Measurements from ENCODE around the gene ZNF408. TPM values are rescaled to one million over a fixed set of nuclear protein-coding genes. Genes with fewer than 3 reads are reported as not detected.
"Not testable (repeated sequence)": the region's sequence is repeated elsewhere in the genome, so short reads cannot be mapped to it uniquely, and the experiment has no call there.

Gene ZNF408
- polyA plus RNA-seq, 1 donor from 2014 or later: 9.1 TPM

DNA sequence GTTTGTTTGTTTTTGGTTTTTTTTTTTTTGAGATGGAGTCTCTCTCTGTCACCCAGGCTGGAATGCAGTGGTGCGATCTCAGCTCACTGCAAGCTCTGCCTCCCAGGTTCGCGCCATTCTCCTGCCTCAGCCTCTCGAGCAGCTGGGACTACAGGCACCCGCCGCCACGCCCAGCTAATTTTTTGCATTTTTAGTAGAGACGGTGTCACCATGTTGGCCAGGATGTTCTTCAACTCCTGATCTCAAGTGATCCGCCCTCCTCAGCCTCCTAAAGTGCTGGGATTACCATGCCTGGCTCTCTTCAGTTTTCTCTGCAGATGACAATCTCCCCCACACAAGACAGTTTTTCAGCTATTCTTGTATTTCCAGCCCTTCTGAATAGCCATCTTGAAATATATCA, 8.5 kb downstream of the ZNF408 start:
- H3K9ac ChIP-seq (ENCODE audit: low read length); H4K20me1 ChIP-seq (ENCODE audit: insufficient read depth); H2AFZ ChIP-seq (ENCODE audit: low read depth, low read length); H3K9me3 ChIP-seq (ENCODE audit: low read length); H3K9me2 ChIP-seq (ENCODE audit: insufficient read depth, low read length); H3K27me3 ChIP-seq (ENCODE audit: insufficient read depth, low read depth, low read length); H3F3A ChIP-seq (ENCODE audit: insufficient read depth, low read length, poor library complexity, severe bottlenecking); H3K4me2 ChIP-seq (ENCODE audit: low read length); H3K4me3 ChIP-seq (ENCODE audit: low read length); H3K36me3 ChIP-seq (ENCODE audit: insufficient read depth, low read length); H3K79me2 ChIP-seq (replicated peaks; ENCODE audit: insufficient read depth, low read length); H3K27ac ChIP-seq (ENCODE audit: low read length): not testable (repeated sequence)

DNA sequence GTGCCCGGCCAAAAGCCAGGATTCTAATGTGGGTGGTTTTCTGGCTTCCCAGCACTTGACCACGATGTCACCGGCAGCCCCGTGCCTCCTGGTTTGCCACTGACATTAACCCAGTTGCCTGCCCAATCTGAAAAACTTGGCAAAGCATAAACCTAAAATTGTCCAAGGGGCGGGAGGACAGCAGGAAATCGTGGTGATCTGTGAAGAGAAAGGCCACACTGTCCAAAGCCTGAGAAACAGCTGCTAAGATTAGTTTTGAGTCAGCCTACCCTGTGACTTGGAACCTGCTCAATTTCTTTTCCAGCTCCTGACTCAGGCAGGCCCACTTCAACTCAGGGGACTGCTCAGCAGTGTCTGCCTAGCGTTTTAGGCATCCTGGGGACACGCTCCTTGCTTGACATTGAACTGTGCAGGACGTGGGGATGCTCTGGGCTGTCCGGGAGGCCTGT, 10.0 kb downstream of the ZNF408 start:
- H2AFZ ChIP-seq (ENCODE audit: low read depth, low read length): no peak overlapping the region
- TF ChIP-seq POLR2AphosphoS5 (IDR thresholded peaks at IDR 0.05): no peak
- TF ChIP-seq SMC3 (conservative IDR thresholded peaks at IDR 0.05; ENCODE audit: poor library complexity): no peak
- H3K9me2 ChIP-seq (ENCODE audit: insufficient read depth, low read length): no peaks in the 10 kb centered on the region
- H4K20me1 ChIP-seq (ENCODE audit: insufficient read depth): no peaks in the 10 kb centered on the region
- H3K27ac ChIP-seq (ENCODE audit: low read length): no peak overlapping the region
- no peaks in the 10 kb centered on the region for H3K36me3 ChIP-seq (ENCODE audit: insufficient read depth, low read length)
- H3K4me2 ChIP-seq (ENCODE audit: low read length): no peak overlapping the region
- H3F3A ChIP-seq (ENCODE audit: insufficient read depth, low read length, poor library complexity, severe bottlenecking): no peaks in the 10 kb centered on the region
- no peaks in the 10 kb centered on the region for H3K9me3 ChIP-seq (ENCODE audit: low read length)
- H3K9ac ChIP-seq (ENCODE audit: low read length): no peak overlapping the region
- H3K79me2 ChIP-seq (replicated peaks; ENCODE audit: insufficient read depth, low read length): no peaks in the 10 kb centered on the region
- H3K4me3 ChIP-seq (ENCODE audit: low read length): no peak overlapping the region
- H3K27me3 ChIP-seq (ENCODE audit: insufficient read depth, low read depth, low read length): no peaks in the 10 kb centered on the region

DNA sequence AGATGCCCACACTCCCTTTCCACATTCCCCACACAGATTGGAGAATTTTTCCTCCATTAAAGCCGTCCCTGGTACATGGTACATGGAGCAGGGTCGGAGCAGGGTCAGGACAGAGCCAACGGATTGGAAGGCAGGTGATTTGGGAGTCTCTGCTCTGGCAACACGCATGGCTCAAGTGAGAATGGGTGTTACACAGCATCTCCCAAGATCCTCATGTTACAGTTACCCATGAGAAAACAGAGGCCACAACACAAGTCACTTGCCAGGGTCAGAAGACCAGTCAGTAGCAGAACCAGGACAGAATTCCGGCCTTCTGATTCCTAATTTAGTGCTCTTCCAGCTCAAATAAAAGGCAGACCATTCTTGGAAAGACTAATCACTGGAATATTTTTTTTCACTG, 10.5 kb downstream of the ZNF408 start:
- Histone ChIP-seq H3K4me2 (ENCODE audit: low read length) (no peak overlapping the region), H3K27ac (ENCODE audit: low read length) (no peak overlapping the region), H3F3A (ENCODE audit: insufficient read depth, low read length, poor library complexity, severe bottlenecking) (no peaks in the 10 kb centered on the region), H3K9me3 (ENCODE audit: low read length) (no peaks in the 10 kb centered on the region), H2AFZ (ENCODE audit: low read depth, low read length) (no peak overlapping the region), H3K9ac (ENCODE audit: low read length) (no peak overlapping the region), H4K20me1 (ENCODE audit: insufficient read depth) (no peaks in the 10 kb centered on the region), H3K9me2 (ENCODE audit: insufficient read depth, low read length) (no peaks in the 10 kb centered on the region), H3K36me3 (ENCODE audit: insufficient read depth, low read length) (no peaks in the 10 kb centered on the region), H3K4me3 (ENCODE audit: low read length) (no peak overlapping the region), H3K27me3 (ENCODE audit: insufficient read depth, low read depth, low read length) (no peaks in the 10 kb centered on the region), H3K79me2 (replicated peaks; ENCODE audit: insufficient read depth, low read length) (no peaks in the 10 kb centered on the region)
- no peak for TF ChIP-seq SMC3 (conservative IDR thresholded peaks at IDR 0.05; ENCODE audit: poor library complexity)
- TF ChIP-seq, protein P1, sequence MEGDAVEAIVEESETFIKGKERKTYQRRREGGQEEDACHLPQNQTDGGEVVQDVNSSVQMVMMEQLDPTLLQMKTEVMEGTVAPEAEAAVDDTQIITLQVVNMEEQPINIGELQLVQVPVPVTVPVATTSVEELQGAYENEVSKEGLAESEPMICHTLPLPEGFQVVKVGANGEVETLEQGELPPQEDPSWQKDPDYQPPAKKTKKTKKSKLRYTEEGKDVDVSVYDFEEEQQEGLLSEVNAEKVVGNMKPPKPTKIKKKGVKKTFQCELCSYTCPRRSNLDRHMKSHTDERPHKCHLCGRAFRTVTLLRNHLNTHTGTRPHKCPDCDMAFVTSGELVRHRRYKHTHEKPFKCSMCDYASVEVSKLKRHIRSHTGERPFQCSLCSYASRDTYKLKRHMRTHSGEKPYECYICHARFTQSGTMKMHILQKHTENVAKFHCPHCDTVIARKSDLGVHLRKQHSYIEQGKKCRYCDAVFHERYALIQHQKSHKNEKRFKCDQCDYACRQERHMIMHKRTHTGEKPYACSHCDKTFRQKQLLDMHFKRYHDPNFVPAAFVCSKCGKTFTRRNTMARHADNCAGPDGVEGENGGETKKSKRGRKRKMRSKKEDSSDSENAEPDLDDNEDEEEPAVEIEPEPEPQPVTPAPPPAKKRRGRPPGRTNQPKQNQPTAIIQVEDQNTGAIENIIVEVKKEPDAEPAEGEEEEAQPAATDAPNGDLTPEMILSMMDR (IDR thresholded peaks at IDR 0.05; ENCODE audit: poor library complexity, severe bottlenecking): no peak
- no peak for TF ChIP-seq MXI1 (conservative IDR thresholded peaks at IDR 0.05; ENCODE audit: poor library complexity, severe bottlenecking)
- TF ChIP-seq, protein P2, sequence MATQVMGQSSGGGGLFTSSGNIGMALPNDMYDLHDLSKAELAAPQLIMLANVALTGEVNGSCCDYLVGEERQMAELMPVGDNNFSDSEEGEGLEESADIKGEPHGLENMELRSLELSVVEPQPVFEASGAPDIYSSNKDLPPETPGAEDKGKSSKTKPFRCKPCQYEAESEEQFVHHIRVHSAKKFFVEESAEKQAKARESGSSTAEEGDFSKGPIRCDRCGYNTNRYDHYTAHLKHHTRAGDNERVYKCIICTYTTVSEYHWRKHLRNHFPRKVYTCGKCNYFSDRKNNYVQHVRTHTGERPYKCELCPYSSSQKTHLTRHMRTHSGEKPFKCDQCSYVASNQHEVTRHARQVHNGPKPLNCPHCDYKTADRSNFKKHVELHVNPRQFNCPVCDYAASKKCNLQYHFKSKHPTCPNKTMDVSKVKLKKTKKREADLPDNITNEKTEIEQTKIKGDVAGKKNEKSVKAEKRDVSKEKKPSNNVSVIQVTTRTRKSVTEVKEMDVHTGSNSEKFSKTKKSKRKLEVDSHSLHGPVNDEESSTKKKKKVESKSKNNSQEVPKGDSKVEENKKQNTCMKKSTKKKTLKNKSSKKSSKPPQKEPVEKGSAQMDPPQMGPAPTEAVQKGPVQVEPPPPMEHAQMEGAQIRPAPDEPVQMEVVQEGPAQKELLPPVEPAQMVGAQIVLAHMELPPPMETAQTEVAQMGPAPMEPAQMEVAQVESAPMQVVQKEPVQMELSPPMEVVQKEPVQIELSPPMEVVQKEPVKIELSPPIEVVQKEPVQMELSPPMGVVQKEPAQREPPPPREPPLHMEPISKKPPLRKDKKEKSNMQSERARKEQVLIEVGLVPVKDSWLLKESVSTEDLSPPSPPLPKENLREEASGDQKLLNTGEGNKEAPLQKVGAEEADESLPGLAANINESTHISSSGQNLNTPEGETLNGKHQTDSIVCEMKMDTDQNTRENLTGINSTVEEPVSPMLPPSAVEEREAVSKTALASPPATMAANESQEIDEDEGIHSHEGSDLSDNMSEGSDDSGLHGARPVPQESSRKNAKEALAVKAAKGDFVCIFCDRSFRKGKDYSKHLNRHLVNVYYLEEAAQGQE (IDR thresholded peaks at IDR 0.05; ENCODE audit: borderline replicate concordance): no peak
- no peak for TF ChIP-seq TAF1 (IDR thresholded peaks at IDR 0.05; ENCODE audit: low read depth)
- no peak for TF ChIP-seq EP300 (conservative IDR thresholded peaks at IDR 0.05; ENCODE audit: poor library complexity, severe bottlenecking)
